Activated CD4-positive, alpha-beta T cell treated with anti-CD3 and anti-CD28 coated beads for 1 hour (primary cell): Measurements from ENCODE around the gene TRIM39.
A peak's percentile ranks its signal among the peaks of the same experiment; 100 is the strongest.
"Not testable (repeated sequence)": the region's sequence is repeated elsewhere in the genome, so short reads cannot be mapped to it uniquely, and the experiment has no call there.

Experiments
- DNase-seq: peaks from one replicate; pipeline ENCODE4 v3.0.0-alpha.2; 2020

TRIM39 gene

GRCh38 chr6:30326526-30327231 lies at the start of gene TRIM39:
TRIM39 (plus strand) TSS chr6:30326927; CDS start chr6:30329318, 2,391 bp downstream.
- peak; percentile 83 for DNase-seq

DNA sequence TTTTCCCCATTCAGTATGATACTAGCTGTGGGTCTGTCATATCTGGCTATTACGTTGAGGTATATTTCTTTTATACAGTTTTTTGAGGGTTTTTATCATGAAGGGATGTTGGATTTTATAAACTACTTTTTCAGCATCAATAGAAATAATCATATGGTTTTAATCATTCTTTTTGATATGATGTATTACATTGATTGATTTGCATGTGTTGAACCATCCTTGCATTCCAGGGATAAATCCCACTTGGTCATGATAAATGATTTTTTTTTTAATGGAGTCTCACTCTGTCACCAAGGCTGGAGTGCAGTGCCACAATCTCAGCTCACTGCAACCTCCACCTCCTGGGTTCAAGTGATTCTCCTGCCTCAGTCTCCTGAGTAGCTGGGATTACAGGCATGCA lies 45.7 kb upstream of the TRIM39 start:
- not testable (repeated sequence) for DNase-seq

DNA sequence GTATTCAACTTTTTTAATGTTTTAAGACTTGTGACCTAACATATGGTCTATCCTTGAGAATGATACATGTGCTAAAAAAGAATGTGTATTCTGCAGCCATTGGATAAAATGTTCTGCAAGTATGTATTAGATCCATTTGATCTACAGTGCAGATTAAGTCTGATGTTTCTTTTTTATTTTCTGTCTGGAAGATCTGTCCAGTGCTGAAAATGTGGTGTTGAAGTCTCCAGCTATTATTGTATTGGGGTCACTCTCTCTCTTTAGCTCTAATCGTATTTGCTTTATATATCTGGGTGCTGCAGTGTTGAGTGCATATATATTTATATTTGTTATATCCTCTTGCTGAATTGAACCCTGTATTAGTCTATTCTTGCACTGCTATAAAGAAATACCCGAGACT lies 44.2 kb upstream of the TRIM39 start:
- no peak for DNase-seq

- DNase-seq = no peak
These were observed 43.0 kb upstream of the TRIM39 start for GRCh38 chr6:30283761-30284160.

GRCh38 chr6:30287139-30287538 lies 39.6 kb upstream of the TRIM39 start:
- DNase-seq = no peak

DNA sequence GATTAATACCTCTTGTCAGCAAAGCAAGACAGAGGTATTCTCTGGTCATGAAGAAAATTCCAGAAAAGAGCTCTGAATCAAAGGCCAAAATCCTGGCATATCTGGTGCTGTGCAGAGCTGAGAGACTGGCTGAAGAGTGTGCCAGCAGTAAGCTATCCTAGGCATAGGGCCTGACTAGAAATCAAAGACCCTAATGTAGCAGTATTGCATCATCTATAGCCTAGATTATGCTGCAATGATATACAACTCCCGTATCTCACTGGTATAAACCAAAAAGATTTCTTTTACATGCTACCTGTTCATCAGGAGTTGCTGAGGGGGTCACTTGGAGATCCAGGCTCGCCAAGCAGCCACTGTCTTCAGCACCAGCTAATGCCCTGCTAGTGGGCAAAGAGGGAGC lies 30.9 kb upstream of the TRIM39 start:
- DNase-seq = no peak

DNA sequence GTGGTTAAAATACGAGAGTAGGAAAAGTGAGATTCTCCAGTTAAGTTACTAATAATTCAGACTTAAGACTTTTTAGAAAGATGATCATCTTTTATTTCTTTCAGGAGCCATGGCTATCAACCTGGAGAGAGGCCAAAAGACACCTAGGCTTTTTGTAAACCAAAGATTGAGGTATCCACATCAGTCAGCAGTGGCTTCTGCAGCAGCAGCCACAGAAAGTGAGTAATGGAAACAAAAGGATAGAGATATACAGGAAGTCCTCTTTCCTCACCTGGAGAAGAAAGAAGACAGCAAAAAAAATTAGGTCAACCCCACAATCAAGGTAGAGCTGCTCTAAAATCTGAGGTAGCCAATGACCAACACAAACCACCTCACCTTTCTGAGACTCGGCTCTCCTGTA lies 22.7 kb upstream of the TRIM39 start:
- no peak for DNase-seq

DNA sequence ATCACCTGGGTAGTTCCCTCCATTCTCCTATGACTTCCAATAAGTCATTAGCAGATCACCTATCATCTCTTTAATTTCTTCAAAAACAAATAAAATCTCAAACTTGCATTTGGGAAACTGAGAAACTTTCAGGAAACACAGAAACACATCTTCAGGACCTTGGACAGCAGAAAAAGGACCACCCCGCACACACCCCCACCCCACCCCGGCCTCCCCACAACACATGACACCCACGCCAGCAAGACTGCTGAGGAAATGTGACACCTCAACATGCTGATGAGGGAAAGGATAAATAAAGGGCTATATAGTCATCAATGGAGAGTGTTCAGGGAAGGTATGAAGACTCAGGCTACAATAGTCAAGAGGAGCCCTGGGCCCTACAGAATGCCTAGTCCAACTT lies 15.6 kb upstream of the TRIM39 start:
- DNase-seq = no peak

GRCh38 chr6:30311671-30312070 lies 15.1 kb upstream of the TRIM39 start:
- DNase-seq = no peak

- DNase-seq = no peak
These were observed 14.5 kb upstream of the TRIM39 start for GRCh38 chr6:30312266-30312665.

GRCh38 chr6:30312676-30313321 lies 13.9 kb upstream of the TRIM39 start:
- DNase-seq = no peak

DNA sequence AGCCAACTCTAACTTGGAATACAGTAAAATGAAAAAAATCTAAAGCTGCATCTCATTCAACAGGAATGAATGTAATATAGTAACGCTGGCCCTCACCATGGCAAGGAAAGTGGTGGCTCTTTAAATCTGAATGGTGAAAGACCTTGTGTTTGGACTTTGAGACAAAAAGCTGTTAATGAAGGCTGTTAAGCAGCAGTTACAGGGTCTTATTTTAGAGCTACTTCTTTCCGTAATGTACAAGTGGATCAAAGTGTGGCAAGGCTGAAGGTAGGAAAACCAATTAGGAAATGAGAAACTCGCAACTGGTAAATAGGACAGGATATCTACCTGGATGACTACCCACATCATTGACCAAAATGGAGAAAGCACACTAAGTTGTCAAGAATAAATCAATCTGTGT lies 11.6 kb upstream of the TRIM39 start:
- DNase-seq = no peak

DNA sequence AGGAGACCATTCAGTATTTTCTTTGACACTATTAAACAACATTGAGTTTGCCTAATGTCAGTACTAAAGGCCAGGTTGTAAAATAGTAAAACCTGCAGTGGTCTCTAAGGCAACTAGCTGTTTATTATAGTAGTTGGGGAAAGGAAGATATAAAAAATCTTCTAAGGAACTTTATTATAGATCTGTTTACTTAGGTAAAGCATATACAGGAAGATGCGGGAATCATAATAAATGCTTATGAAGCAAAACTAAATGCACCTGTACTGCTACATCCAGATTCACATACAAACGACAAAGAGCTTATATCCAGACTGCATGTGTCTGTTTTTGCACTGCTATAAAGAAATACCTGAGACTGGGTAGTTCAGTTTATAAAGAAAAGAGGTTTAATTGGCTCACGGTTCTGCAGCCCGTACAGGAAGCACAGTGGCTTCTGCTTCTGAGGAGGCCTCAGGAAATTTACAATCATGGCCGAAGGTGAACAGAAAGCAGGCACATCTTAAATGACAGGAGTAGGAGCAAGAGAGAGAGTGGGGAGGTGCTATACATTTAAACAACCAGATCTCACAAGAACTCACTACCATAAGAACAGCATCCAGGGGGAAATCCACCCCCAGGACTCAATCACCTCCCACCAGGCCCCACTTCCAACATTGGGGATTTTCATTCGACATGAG lies 8.7 kb upstream of the TRIM39 start:
- no peak for DNase-seq

- DNase-seq = no peak
These were observed 7.4 kb upstream of the TRIM39 start for GRCh38 chr6:30319146-30319835.

DNA sequence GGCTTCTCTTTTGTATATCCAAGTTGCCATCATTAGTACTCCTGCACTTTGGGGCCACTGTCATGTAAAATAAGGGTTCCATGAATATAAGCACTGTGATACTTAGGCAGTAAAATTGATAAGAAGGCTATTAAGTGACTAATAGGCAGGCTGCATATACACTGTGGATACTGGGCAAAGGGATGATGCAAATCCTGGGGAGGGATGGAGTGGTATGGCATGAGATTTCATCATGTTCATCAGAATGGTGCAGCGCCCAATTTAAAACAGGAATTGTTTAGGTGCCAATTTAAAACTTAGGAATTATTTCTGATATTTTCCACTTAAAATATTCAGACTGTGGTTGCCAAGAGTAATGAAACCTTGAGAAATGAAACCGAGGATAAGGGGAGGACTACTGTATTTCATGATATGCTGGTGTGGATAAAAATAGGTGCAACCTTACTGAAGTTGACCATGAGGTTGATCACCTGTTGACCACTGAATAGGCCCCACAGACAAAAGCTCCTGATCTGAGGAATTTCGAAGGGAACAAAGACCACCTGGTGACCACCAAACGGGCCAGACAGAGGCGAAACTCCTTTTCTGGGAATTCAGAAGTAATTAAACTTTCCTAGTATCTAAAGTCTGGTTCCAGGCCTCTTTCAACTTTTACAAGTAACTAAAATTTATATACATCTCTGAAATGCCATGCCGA lies 4.9 kb upstream of the TRIM39 start:
- DNase-seq = no peak

DNA sequence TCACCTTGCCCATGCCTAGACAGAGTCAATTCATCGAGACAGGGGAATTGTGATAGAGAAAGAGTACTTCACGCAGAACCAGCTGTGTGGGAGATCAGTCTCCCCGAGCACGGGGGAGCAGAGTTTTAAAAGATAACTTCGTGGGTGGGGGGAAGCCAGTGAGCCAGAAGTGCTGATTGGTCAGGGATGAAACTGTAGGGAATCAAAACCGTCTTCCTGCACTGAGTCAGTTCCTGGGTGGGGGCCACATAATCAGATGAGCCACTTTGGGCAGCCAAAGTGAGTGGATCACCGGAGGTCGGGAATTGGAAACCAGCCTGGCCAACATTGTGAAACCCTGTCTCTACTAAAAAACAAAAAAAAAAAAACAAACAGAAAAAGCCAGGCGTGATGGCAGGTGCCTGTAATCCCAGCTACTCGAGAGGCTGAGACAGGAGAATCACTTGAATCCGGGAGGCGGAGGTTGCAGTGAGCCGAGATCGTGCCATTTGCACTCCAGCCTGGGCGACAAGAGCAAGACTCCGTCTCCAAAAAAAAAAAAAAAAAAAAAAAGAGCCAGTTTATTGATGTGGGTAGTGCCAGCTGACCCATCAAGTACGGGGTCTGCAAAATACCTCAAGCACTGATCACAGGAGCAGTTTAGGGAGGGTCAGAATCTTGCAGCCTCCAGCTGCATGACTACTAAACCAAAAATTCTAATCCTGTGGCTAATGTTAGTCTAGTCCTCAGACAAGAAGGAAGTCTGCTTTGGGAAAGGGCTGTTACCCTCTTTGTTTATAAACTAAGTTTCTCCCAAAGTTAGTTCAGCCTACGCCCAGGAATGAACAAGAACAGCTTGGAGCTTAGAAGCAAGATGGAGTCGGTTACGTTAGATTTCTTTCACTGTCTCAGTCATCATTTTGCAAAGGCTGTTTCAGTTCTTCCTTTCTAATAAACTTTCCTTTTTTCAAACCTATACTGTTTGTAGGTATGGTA lies 3.9 kb upstream of the TRIM39 start:
- DNase-seq = no peak

DNA sequence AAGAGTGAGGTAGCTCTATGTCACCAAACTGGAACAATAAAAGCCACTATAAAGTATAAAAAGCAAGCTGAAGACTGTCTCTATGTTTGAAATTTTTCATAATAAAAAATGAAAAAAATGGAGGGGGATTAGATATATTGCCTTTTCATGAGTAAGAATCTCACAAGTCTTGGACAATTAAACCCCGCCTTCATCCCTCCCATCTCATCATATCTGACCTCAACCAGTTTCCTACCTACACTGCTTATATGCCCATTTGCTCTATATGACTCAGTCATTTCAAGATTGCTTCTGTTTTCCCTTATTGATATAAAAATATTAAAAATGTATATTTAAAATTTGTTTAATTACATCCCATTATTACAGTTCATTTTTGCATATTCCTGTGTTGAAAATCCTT lies 2.9 kb upstream of the TRIM39 start:
- DNase-seq = no peak

GRCh38 chr6:30325150-30325872 lies 1.4 kb upstream of the TRIM39 start:
- DNase-seq = peak; percentile 67

DNA sequence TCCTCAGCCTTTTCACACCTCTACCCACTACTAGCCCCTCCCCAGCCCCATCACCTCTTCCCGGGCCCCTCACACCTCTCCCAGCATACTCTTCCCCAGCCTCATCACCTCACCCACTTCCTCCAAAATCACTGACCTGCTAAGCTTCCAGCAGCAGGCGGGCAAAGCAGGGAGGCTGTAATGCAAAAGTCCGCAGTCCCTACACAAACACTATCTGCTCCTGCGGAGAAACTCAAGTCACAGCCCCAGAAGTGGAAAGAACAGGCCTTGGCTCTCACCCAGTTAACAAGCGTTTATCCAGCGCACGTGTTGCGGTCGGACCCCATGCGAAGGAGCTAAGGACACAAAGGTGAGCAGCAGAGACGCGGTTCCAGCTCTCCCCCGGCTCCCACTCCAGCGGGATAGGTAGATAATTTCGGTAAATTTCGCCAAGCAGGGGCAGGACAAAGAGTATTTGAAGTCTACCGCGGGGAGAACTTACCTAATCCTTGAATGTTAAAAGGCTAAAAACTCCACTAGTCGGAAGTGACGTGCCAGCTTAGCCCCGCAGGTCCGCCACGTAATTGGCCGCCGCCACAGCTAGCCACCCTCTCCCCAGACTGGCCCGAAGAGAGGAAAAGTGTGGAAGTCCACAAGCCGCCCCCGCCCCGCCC lies 728 bp upstream of the TRIM39 start:
- DNase-seq = peak; percentile 61

- no peak for DNase-seq
These were observed 562 bp downstream of the TRIM39 start for GRCh38 chr6:30327232-30327746.
